H9 (cell line): ENCODE data around the gene MRPL1. TPM values are rescaled to one million over a fixed set of nuclear protein-coding genes. Genes with fewer than 3 reads are reported as not detected.

Experiments
- DNase-seq: peaks from one replicate; pipeline ENCODE4 v3.0.0-alpha.2; 2017
- H2AFZ ChIP-seq: one replicate; pipeline ENCODE4 v1.6.1; 2013; ENCODE audit warnings: mild to moderate bottlenecking, low read length, control low read depth, moderate library complexity
- H2AK5ac ChIP-seq: 2 replicates; pipeline ENCODE4 v1.6.1; 2013; ENCODE audit warnings: low read length, control low read depth, mixed read lengths; ENCODE audit not compliant: insufficient read length
- H2BK120ac ChIP-seq: one replicate; pipeline ENCODE4 v1.6.1; 2013; ENCODE audit warnings: low read depth, mild to moderate bottlenecking, low read length, control low read depth, inconsistent platforms; ENCODE audit not compliant: poor library complexity, severe bottlenecking
- H2BK12ac ChIP-seq: 2 replicates; pipeline ENCODE4 v1.6.1; 2013; ENCODE audit warnings: low read length, control low read depth, mixed read lengths, low read depth; ENCODE audit not compliant: insufficient read length
- H2BK15ac ChIP-seq: 2 replicates; pipeline ENCODE4 v1.6.1; 2013; ENCODE audit warnings: low read depth, low read length, control low read depth
- H2BK20ac ChIP-seq: one replicate; pipeline ENCODE4 v1.6.1; 2013; ENCODE audit warnings: low read depth, mild to moderate bottlenecking, low read length, control low read depth, inconsistent platforms; ENCODE audit not compliant: poor library complexity, severe bottlenecking
- H2BK5ac ChIP-seq: 2 replicates; pipeline ENCODE4 v1.6.1; 2013; ENCODE audit warnings: low read length, control low read depth, mixed read lengths; ENCODE audit not compliant: insufficient read length
- H3K14ac ChIP-seq: 2 replicates; pipeline ENCODE4 v1.6.1; 2013; ENCODE audit warnings: low read length, control low read depth; ENCODE audit not compliant: insufficient read depth
- H3K18ac ChIP-seq: 2 replicates; pipeline ENCODE4 v1.6.1; 2013; ENCODE audit warnings: low read depth, mild to moderate bottlenecking, mixed read lengths, low read length, control low read depth; ENCODE audit not compliant: insufficient read length
- H3K23ac ChIP-seq: 2 replicates; pipeline ENCODE4 v1.6.1; 2013; ENCODE audit warnings: low read length, control low read depth, mixed read lengths, low read depth; ENCODE audit not compliant: insufficient read length
- H3K23me2 ChIP-seq: 2 replicates; pipeline ENCODE4 v1.6.1; 2013; ENCODE audit warnings: low read depth, mild to moderate bottlenecking, mixed read lengths, low read length, control low read depth; ENCODE audit not compliant: insufficient read length, poor library complexity, severe bottlenecking
- H3K27ac ChIP-seq: 2 replicates; pipeline ENCODE4 v1.5.1; 2013; ENCODE audit warnings: low read length, control low read depth, mixed read lengths, low read depth; ENCODE audit not compliant: insufficient read length
- H3K27me3 ChIP-seq: 2 replicates; pipeline ENCODE4 v1.6.1; 2013; ENCODE audit warnings: low read length, control low read depth, inconsistent platforms; ENCODE audit not compliant: insufficient read depth
- H3K4ac ChIP-seq: 2 replicates; pipeline ENCODE4 v1.6.1; 2013; ENCODE audit warnings: low read depth, mild to moderate bottlenecking, control low read depth, inconsistent platforms, low read length, moderate library complexity
- H3K4me1 ChIP-seq: 2 replicates; pipeline ENCODE4 v1.6.1; 2013; ENCODE audit warnings: low read length, control low read depth, inconsistent platforms; ENCODE audit not compliant: insufficient read depth
- H3K4me2 ChIP-seq: 2 replicates; pipeline ENCODE4 v1.6.1; 2013; ENCODE audit warnings: low read length, control low read depth, mixed read lengths; ENCODE audit not compliant: insufficient read length, insufficient read depth
- H3K56ac ChIP-seq: 2 replicates; pipeline ENCODE4 v1.6.1; 2013; ENCODE audit warnings: low read depth, mild to moderate bottlenecking, mixed read lengths, low read length, control low read depth; ENCODE audit not compliant: insufficient read length
- H3K79me1 ChIP-seq: 2 replicates; pipeline ENCODE4 v1.6.1; 2013; ENCODE audit warnings: low read depth, mild to moderate bottlenecking, moderate library complexity, low read length, control low read depth, inconsistent platforms; ENCODE audit not compliant: insufficient read depth, poor library complexity, severe bottlenecking
- H3K79me2 ChIP-seq: 2 replicates; pipeline ENCODE4 v1.6.1; 2013; ENCODE audit warnings: low read length, control low read depth, inconsistent platforms; ENCODE audit not compliant: insufficient read depth
- H3K9ac ChIP-seq: 2 replicates; pipeline ENCODE4 v1.6.1; 2013; ENCODE audit warnings: low read length, control low read depth, mixed read lengths; ENCODE audit not compliant: insufficient read length; ENCODE audit errors: extremely low read depth
- H3K9me3 ChIP-seq: one replicate; pipeline ENCODE4 v1.6.1; 2013; ENCODE audit warnings: low read depth, low read length, inconsistent platforms; ENCODE audit not compliant: control insufficient read depth
- H3T11ph ChIP-seq: one replicate; pipeline ENCODE4 v1.6.1; 2013; ENCODE audit warnings: mild to moderate bottlenecking, low read length, control low read depth, inconsistent platforms
- H4K20me1 ChIP-seq: one replicate; pipeline ENCODE4 v1.6.1; 2013; ENCODE audit not compliant: control insufficient read depth, insufficient read length, insufficient read depth
- H4K5ac ChIP-seq: 2 replicates; pipeline ENCODE4 v1.6.1; 2013; ENCODE audit warnings: low read depth, mild to moderate bottlenecking, mixed read lengths, low read length, control low read depth; ENCODE audit not compliant: insufficient read length
- H4K8ac ChIP-seq: replicated peaks from 2 replicates; pipeline ENCODE4 v1.6.1; 2013; ENCODE audit warnings: low read length, control low read depth, mixed read lengths, low read depth; ENCODE audit not compliant: insufficient read length
- H4K91ac ChIP-seq: 2 replicates; pipeline ENCODE4 v1.6.1; 2013; ENCODE audit warnings: low read depth, mild to moderate bottlenecking, moderate library complexity, mixed read lengths, low read length, control low read depth; ENCODE audit not compliant: insufficient read length
- H3K27ac Mint-ChIP-seq, 3 experiments: 2 replicates in 2 of 3; 3 replicates in 1 of 3; pipeline ENCODE4 v1.8.0; 2020 to 2021; ENCODE audit warnings: mixed read lengths in 3 of 3, mild to moderate bottlenecking in 1 of 3, moderate library complexity in 1 of 3
- H3K27me3 Mint-ChIP-seq: 2 replicates; pipeline ENCODE4 v1.8.0; 2021; ENCODE audit warnings: low read depth, mild to moderate bottlenecking, moderate library complexity, mixed read lengths
- H3K36me3 Mint-ChIP-seq, 3 experiments: 2 replicates in 2 of 3; 3 replicates in 1 of 3; pipeline ENCODE4 v1.8.0; 2020 to 2021; ENCODE audit warnings: low read depth in 3 of 3, mixed read lengths in 3 of 3; ENCODE audit not compliant: insufficient read depth in 1 of 3
- H3K4me1 Mint-ChIP-seq, 2 experiments: 2 replicates each; pipeline ENCODE4 v1.8.0; 2020; ENCODE audit warnings: mixed read lengths in 2 of 2
- H3K4me3 Mint-ChIP-seq, 2 experiments: 2 replicates in 1 of 2; 3 replicates in 1 of 2; pipeline ENCODE4 v1.8.0; 2020 to 2021; ENCODE audit warnings: mild to moderate bottlenecking in 2 of 2, mixed read lengths in 2 of 2, moderate library complexity in 1 of 2
- H3K9me3 Mint-ChIP-seq, 2 experiments: 2 replicates in 1 of 2; 3 replicates in 1 of 2; pipeline ENCODE4 v1.8.0; 2020; ENCODE audit warnings: mild to moderate bottlenecking in 2 of 2, mixed read lengths in 2 of 2, moderate library complexity in 1 of 2
- CTCF ChIP-seq: fragments of 200-600 bp; sonication (generic); conservative IDR thresholded peaks from 3 replicates; pipeline ENCODE4 v1.8.0; 2021; ENCODE audit warnings: antibody characterized with exemption, mild to moderate bottlenecking
- WGBS: extraction: QIAGEN DNeasy Blood & Tissue Kit; methylation state at CpG from one replicate; pipeline ENCODE4 v1.1.7; 2013; ENCODE audit warnings: missing lambda C conversion rate, low lambda C conversion rate, mixed read lengths; ENCODE audit not compliant: insufficient read length; ENCODE audit errors: extremely low coverage; 5-methylcytosine and 5-hydroxymethylcytosine counted together
- total RNA-seq: library from RNA; stranded (reverse); gene quantifications from 2 replicates; pipeline ENCODE4 v1.2.1, GENCODE V29; 2021

The MRPL1 gene
- total RNA-seq, 1 experiment from 2014 or later = 39.0 TPM

DNA sequence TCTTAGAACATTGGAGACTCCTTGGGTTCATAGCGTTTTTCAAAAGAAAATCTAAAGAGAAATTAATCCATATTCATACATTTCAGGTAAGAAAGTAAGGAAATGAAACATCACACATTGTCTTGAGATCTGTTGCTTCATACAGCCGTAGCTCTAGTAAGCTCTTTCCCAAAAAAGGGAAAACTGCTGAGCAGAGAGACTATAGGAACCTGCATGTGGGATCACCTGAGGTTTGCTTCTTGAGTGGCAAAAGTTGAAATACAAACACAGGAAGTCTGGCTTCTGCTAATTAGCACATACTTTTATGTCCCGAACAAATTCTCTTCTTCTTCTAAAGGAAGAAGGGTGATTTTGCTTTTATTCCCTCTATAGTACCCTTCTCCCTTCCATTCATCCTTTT lies 57.7 kb downstream of the MRPL1 start:
- Mint-ChIP-seq H3K36me3 (peaks cover 1 to 6% (median 6%) of the 10 kb centered on the region in 3 experiments; a peak in 5 of 7 replicates), H3K27me3 (no peaks in the 10 kb centered on the region), H3K4me3 (no peak overlapping the region), H3K4me1 (peaks cover 5 to 6% of the 10 kb centered on the region in 2 experiments; a peak in 3 of 4 replicates), H3K27ac (peak overlapping the region in 1 of 3 experiments; percentile 46; a peak in 1 of 7 replicates), H3K9me3 (peaks cover under 1 to 2% of the 10 kb centered on the region in 2 experiments; a peak in 1 of 5 replicates)
- no peak overlapping the region for H4K5ac ChIP-seq
- no peaks in the 10 kb centered on the region for H3K23me2 ChIP-seq
- H3K79me2 ChIP-seq = no peaks in the 10 kb centered on the region
- no peak overlapping the region for H2BK15ac ChIP-seq
- H2BK20ac ChIP-seq = no peak overlapping the region
- no peak overlapping the region for H2BK5ac ChIP-seq
- no peak overlapping the region for H3K9ac ChIP-seq
- no peak for DNase-seq
- H3K79me1 ChIP-seq = no peaks in the 10 kb centered on the region
- H4K8ac ChIP-seq = no peak overlapping the region
- no peaks in the 10 kb centered on the region for H3K4me1 ChIP-seq
- WGBS = no CpG with 5 or more reads among the region's 3 CpGs
- H3T11ph ChIP-seq = no peak overlapping the region
- no peak overlapping the region for H3K4ac ChIP-seq
- no peaks in the 10 kb centered on the region for H3K9me3 ChIP-seq
- no peak overlapping the region for H3K56ac ChIP-seq
- H2AFZ ChIP-seq = no peak overlapping the region
- no peak overlapping the region for H3K14ac ChIP-seq
- TF ChIP-seq CTCF = no peak
- H3K27me3 ChIP-seq = no peaks in the 10 kb centered on the region
- no peak overlapping the region for H2AK5ac ChIP-seq
- no peak overlapping the region for H3K18ac ChIP-seq
- H4K91ac ChIP-seq = no peak overlapping the region
- H2BK12ac ChIP-seq = no peak overlapping the region
- no peaks in the 10 kb centered on the region for H4K20me1 ChIP-seq
- H3K4me2 ChIP-seq = no peak overlapping the region
- H3K27ac ChIP-seq = no peak overlapping the region
- H3K23ac ChIP-seq = no peak overlapping the region
- no peak overlapping the region for H2BK120ac ChIP-seq
